ENCODE results near the gene PPP1R7. TPM values are rescaled to one million over a fixed set of nuclear protein-coding genes. Genes with fewer than 3 reads are reported as not detected.

Gene PPP1R7
- polyA plus RNA-seq, 1 experiment = 99.0 TPM

DNA sequence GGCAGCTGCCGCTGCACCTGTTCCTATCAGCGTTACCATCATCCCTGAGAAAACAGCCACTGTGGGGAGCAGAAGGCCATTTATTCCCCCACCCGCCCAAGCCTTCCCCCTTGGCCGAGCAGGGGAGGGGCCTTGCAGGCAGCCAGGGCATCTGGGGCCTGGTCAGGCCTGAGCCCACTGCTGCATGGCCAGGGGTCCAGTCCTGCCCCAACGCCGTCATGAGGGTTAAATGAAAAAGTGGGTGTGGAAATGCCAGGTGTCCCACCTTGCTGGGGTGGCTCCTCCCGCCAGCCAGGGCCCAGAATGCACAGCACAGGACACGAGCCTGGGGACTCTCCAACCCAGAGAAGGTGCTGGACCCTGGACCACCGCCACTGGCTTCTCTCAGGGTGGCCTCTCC is 52.4 kb downstream of the PPP1R7 start:
- ChIA-PET POLR2A (no interaction called here), CTCF (no interaction called here)
- H3K4me3 ChIP-seq (ENCODE audit: low read depth, low read length) = no peak overlapping the region
- H3K27ac ChIP-seq (ENCODE audit: low read depth, low read length) = no peak overlapping the region
- TF ChIP-seq, protein P1, sequence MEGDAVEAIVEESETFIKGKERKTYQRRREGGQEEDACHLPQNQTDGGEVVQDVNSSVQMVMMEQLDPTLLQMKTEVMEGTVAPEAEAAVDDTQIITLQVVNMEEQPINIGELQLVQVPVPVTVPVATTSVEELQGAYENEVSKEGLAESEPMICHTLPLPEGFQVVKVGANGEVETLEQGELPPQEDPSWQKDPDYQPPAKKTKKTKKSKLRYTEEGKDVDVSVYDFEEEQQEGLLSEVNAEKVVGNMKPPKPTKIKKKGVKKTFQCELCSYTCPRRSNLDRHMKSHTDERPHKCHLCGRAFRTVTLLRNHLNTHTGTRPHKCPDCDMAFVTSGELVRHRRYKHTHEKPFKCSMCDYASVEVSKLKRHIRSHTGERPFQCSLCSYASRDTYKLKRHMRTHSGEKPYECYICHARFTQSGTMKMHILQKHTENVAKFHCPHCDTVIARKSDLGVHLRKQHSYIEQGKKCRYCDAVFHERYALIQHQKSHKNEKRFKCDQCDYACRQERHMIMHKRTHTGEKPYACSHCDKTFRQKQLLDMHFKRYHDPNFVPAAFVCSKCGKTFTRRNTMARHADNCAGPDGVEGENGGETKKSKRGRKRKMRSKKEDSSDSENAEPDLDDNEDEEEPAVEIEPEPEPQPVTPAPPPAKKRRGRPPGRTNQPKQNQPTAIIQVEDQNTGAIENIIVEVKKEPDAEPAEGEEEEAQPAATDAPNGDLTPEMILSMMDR (IDR thresholded peaks at IDR 0.05; ENCODE audit: low read depth, low read length) = no peak
- H3K27me3 ChIP-seq (ENCODE audit: control insufficient read depth, insufficient read depth, low read length) = peaks cover 4% of the 10 kb centered on the region
- no peak for DNase-seq (ENCODE audit: low read depth, low spot score)
- H3K9me3 ChIP-seq (ENCODE audit: control insufficient read depth, insufficient read depth, low read length) = no peaks in the 10 kb centered on the region; the same call in 1 of the 2 replicates

DNA sequence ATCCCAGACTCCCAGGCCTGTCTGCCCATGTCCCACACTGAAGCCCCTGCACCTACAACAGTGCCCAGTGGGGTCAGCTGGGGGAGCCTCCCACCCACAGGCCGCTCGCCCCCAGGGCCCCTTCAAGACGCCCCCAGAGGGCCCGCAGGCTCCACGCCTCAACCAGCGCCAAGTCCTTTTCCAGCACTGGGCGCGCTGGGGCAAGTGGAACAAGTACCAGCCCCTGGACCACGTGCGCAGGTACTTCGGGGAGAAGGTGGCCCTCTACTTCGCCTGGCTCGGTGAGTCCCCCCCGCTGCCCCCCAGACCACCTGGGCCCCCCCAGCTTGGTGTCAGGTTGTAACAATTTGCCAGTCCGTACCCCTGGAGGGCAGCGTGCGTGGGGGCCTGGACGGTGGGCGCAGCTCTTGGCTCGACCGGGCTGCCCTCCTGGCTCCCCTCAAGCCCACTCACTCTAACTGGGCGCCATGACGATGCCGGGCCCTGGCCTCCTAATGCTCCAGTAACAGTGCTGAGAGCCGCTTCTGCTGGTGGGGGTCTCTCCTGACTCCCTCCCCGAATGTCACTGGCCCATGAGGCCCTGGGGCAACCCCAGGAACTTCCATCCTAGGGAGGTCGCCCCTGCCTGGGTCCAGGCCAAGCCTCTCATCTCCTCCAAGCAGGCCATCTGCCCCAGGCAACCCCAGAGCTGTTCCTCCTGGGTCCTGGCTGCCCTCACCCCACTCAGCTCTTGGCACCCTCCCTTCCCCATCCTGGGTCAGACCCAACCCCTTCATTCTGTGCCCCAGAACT is 53.1 kb downstream of the PPP1R7 start:
- Histone ChIP-seq H3K27ac (ENCODE audit: low read depth, low read length) (no peak overlapping the region), H3K27me3 (ENCODE audit: control insufficient read depth, insufficient read depth, low read length) (peaks cover under 1% of the 10 kb centered on the region), H3K4me3 (ENCODE audit: low read depth, low read length) (no peak overlapping the region), H3K9me3 (ENCODE audit: control insufficient read depth, insufficient read depth, low read length) (no peaks in the 10 kb centered on the region; the same call in 1 of the 2 replicates)
- no peak for DNase-seq (ENCODE audit: low read depth, low spot score)
- ChIA-PET CTCF (no interaction called here), POLR2A (no interaction called here)
- TF ChIP-seq, protein P1 (IDR thresholded peaks at IDR 0.05; ENCODE audit: low read depth, low read length) = no peak

- TF ChIP-seq, protein P1 (IDR thresholded peaks at IDR 0.05; ENCODE audit: low read depth, low read length) = no peak
- DNase-seq (ENCODE audit: low read depth, low spot score) = no peak
- H3K9me3 ChIP-seq (ENCODE audit: control insufficient read depth, insufficient read depth, low read length) = no peaks in the 10 kb centered on the region; the same call in 1 of the 2 replicates
- no peaks in the 10 kb centered on the region for H3K27me3 ChIP-seq (ENCODE audit: control insufficient read depth, insufficient read depth, low read length)
- POLR2A ChIA-PET = no interaction called here
- CTCF ChIA-PET = no interaction called here
- no peak overlapping the region for H3K4me3 ChIP-seq (ENCODE audit: low read depth, low read length)
- no peak overlapping the region for H3K27ac ChIP-seq (ENCODE audit: low read depth, low read length)
Observed at GRCh38 chr2:241204010-241204384, 53.7 kb downstream of the PPP1R7 start.

- TF ChIP-seq, protein P1 (IDR thresholded peaks at IDR 0.05; ENCODE audit: low read depth, low read length) = no peak
- POLR2A ChIA-PET = no interaction called here
- H3K9me3 ChIP-seq (ENCODE audit: control insufficient read depth, insufficient read depth, low read length) = no peaks in the 10 kb centered on the region; the same call in 1 of the 2 replicates
- H3K27ac ChIP-seq (ENCODE audit: low read depth, low read length) = no peak overlapping the region
- CTCF ChIA-PET = no interaction called here
- H3K27me3 ChIP-seq (ENCODE audit: control insufficient read depth, insufficient read depth, low read length) = no peaks in the 10 kb centered on the region
- no peak overlapping the region for H3K4me3 ChIP-seq (ENCODE audit: low read depth, low read length)
- DNase-seq (ENCODE audit: low read depth, low spot score) = no peak
Observed at GRCh38 chr2:241204490-241204889, 54.2 kb downstream of the PPP1R7 start.

GRCh38 chr2:241205086-241205485 is 54.8 kb downstream of the PPP1R7 start:
- Histone ChIP-seq H3K4me3 (ENCODE audit: low read depth, low read length) (no peak overlapping the region), H3K27me3 (ENCODE audit: control insufficient read depth, insufficient read depth, low read length) (no peaks in the 10 kb centered on the region), H3K27ac (ENCODE audit: low read depth, low read length) (no peak overlapping the region), H3K9me3 (ENCODE audit: control insufficient read depth, insufficient read depth, low read length) (no peaks in the 10 kb centered on the region; the same call in 1 of the 2 replicates)
- TF ChIP-seq, protein P1 (IDR thresholded peaks at IDR 0.05; ENCODE audit: low read depth, low read length) = no peak
- ChIA-PET POLR2A (no interaction called here), CTCF (interaction anchor here (0.8 kb wide), 1 partner anchor 1121 kb away, joined by 4 read pairs; no protein-coding TSS in a partner anchor)
- DNase-seq (ENCODE audit: low read depth, low spot score) = no peak
